ENCODE measurements around the gene MAP1LC3B.
"Not testable (repeated sequence)": the region's sequence is repeated elsewhere in the genome, so short reads cannot be mapped to it uniquely, and the experiment has no call there.

Gene MAP1LC3B

DNA sequence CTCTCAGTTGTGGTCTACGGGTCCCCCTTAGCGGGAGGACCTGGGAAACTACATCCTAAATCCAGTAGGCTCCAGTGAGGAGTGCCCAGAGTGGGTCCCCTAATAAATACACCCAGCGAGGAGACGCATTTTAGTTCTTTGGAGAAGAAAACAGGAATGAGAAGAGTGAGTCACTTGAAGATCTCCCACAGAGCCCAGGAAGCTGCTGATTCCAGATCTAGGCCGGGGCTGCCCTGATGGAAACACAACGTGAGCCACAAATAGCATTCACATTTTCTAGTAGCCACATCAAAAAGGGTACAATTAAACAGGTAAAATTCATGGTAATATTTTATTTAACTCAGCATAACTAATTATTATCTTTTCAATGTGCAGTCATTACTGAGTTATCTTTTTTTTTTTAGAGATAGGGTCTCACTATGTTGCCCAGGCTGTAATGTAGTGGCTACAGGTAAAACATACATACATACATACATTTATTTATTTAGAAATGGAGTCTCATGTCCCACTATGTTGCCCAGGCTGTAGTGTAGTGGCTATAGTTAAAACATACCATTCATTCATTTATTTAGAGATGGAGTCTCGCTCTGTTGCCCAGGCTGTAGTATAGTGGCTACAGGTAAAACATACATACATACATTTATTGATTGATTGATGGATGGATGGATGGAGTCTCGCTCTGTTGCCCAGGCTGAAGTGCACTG, 30.1 kb upstream of the MAP1LC3B start:
- DNase-seq = no peak

DNA sequence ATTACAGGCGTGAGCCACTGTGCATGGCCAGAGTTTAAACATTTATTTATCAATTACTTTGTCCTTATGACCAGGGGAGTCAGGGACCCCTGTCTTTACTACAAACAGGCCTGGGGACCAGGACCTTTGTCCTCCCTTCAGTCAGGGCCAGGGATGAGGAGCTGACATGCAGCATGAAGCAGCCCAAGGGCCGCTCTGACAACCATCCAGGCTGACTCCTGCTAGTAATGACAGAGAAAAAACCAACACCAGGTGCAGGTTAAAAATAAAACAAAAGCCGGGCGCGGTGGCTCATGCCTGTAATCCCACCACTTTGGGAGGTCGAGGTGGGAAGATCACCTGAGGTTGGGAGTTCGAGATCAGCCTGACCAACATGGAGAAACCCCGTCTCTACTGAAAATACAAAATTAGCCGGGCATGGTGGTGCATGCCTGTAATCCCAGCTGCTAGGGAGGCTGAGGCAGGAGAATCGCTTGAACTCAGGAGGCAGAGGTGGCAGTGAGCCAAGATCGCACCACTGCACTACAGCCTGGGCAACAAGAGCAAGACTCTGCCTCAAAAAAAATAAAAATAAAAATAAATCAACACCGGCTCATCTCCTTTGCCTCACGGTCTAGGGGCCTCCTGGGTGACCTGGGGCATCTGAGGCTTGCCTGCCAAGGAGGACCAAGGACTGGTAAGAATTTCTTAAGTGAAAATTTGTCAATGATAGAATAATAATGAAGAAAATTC, 29.1 kb upstream of the MAP1LC3B start:
- DNase-seq = not testable (repeated sequence)

DNA sequence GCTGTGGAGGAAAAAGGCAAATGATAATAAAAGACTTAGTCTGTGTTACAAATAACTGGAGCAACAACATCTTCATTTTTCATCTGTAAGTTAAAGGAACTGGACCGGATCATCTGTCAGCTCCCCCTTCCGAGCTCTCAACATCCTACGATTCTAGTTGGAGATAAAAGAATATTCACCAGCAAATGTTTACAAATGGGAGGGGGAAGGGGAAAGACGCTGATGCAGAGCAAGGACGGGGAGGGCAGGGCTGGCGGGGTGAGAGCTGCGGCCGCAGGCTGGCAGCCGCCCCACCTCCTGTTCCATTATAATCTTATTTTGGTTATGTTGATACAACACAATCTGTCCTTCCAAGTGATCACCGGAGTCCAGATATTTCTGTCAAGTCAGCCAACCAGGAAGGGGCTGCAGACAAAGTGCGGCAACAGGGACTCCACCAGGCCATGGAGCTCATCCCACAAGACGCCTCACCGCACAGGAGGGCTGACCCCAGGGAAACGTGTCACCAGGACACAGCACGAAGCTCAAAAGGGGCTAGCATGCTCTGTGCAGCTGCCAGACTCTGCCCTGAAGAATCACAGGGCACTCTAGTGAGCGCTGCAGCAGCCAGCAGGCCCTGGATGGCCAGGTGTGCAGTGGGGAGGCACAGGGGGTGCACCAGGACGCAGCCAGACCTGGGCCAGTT, 28.2 kb upstream of the MAP1LC3B start:
- DNase-seq = peak; percentile 71 to 97

DNA sequence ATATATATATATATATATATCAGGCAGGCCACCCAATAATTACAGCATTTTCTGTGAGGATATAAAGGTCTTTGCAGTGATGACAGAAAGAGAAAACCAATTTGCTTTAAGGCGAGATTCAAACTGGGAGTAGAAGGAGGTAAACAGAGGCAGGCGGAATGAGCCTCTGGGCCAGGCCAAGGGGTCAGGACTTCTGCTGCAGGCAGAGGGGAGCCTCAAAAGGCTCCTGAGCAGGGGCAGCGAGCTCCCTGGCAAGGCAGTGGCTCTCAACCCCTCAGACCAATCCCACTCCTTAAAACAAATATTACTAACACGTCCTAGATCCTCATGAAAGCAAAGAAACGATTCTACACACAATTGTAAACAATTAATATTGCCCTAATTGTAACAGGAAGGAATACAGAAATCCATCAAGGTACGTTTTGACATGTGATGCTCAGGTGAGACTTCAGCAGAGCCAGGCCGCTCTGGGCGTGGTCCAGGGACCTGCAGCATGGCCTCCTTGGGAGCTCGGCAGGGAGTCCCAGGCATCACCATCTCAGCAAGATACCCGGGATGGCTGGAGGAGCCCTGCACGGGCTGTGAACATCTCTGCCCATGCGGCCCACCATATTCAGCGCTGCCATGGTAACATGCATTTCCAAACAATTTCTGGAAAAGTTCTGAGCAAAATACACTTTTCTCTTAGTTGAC, 27.0 kb upstream of the MAP1LC3B start:
- no peak for DNase-seq

DNA sequence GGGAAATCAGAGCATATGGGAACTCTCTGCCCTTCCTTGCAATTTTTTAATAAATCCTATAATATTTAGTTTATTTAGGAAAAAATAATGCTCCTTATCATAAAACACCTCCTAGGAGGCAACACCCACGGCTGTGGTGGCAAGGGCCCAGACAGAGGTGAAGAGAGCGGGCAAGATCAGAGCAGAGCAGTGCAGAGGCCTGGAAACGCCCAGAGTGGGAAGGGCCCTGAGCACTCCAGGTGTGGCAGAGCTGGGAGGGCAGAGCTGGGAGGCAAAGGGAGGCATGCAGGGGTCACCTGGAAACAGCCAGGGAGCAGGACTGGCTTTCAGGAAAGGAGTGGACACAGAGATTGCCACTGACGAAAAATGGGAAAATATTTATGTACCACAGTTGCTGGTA, 25.8 kb upstream of the MAP1LC3B start:
- DNase-seq = no peak

DNA sequence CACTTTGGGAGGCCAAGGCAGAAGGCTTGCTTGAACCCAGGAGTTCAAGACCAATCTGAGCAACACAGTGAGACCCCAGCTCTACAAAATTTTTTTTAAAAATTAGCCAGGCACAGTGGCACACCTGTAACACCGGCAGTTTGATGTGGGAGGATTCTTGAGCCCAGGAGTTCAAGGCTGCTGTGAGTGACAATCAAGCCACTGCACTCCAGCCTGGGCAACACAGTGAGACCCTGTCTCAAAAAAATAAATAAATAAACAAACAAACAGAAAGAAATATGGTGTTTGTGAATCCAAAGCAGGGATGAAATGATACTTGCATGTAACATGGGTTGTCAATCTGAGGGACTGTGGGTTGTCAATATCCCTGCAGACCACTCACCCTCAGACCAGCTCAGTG, 25.2 kb upstream of the MAP1LC3B start:
- no peak for DNase-seq

DNA sequence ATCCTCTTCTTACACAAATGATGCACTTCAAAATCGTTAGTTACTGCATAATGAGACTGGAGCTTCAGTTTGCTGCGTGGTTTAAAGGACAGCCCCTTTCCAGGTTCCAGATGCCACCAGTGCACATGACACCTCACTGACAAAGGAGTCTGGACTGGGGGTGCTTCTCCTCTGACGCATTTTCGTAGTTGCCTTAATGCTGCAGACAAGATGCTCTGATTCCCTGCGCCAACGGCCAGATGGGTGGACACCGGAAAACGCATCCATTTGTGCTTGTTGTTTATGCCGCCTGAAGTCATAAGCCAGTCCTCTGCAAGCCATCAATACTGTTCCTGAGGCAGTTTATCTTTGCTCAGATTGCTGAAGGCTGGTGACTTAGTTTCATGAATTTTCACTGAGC, 24.6 kb upstream of the MAP1LC3B start:
- DNase-seq = peak in 1 of 2 experiments; percentile 34

DNA sequence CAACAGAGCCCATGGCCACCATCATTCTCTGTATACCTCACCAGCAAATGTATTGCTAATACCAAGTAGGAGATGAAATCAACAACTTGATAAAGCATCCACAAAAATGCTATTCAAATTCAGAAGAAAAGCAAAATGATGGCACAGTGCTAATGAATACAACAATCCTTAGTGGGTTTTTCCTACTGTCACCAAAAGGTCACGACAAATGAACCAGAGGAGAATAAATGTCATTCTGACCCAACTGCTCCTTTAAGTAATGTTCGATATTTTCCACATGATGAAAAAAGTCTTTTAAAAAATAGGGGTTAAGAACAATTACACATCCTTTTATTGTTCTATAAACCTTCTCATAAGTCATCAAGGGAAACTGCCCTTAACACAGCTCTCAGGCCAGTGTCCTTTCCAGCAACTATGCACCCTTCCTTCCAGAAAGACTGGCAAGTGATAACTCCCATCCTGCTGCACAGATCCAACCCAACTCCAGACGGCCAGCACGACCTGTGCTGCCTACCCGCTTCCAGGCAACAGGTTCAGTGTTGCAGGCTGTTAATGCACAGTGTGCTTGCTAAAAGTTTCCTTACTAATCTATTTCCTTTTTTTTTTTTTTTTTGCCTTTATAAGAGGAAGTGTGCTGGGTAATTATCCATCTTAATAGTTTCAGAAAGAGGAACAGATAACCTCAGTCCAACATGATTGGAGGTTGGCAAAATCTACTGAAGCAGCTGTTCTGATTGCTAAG, 23.9 kb upstream of the MAP1LC3B start:
- no peak for DNase-seq

DNA sequence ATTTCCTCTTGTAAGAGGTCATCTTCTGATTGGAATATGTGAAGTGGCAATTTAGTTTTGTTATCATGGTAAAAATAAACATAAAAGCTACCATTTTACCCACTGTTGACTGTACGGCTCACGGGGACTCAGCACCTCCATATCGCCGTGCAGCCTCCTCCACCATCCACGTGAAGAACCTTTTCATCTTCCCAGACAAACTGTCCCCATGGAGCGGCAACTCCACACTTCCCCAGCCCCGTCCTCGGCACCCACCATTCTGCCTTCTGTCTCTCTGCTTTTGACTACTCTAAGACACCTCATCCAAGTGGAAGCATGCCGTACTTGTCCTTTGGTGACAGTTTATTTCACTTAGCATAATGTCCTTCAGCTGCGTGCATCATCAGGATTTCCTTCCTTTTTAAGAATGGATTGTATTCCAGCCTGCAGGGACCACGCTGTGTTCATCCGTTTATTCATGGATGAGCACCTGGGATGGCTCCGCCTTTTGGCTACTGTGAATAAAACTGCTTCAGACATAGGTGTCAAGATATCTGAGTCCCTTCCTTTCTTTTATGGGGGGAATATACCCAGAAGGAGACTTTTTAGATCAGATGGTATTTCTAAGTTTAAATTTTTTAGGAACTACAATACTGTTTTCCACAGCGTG, 22.9 kb upstream of the MAP1LC3B start:
- DNase-seq = peak in 1 of 2 experiments; percentile 77

DNA sequence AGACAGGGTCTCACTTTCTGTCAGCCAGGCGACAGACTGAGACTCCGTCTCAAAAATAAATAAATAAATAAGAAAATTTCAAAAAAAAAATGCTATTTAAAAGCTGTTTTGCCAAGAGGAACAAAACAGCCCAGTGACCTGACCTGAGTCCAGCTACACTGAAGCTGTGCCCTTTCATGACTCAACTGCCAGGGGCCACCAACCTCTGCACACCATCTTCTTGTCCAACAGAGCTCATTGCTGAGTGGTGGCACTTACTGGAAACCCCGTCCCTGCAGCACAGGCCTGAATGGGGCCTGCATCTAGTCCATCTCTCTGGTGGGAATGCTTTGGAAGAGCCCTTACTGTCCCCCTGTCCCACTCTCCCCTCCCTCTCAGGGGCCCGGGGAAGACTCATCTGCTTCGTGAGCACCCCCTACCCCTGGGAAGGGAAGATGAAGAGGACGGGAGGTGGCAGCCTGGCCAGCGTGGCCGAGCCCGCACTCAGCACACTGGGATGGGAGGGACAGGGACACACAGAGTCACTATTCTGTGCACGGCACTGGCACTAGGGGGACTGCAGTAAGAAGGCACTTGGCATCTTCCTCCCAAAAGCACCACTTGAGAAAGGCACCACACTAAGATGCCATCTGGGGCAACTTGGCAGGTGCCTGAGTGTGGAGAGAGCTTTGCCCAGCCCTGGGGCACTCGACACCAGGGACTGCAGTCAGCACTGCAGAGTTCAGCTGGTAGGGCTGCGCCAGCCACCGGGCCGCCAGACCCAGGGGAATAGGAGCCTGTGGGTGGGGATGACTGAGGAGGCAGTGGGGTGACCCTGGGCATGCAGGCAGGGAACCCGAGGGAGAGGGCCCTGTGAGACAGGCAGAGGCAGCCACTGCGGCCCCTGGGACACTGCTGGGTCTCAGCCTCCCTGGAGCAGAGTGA, 22.1 kb upstream of the MAP1LC3B start:
- peak; percentile 67 to 83 for DNase-seq

DNA sequence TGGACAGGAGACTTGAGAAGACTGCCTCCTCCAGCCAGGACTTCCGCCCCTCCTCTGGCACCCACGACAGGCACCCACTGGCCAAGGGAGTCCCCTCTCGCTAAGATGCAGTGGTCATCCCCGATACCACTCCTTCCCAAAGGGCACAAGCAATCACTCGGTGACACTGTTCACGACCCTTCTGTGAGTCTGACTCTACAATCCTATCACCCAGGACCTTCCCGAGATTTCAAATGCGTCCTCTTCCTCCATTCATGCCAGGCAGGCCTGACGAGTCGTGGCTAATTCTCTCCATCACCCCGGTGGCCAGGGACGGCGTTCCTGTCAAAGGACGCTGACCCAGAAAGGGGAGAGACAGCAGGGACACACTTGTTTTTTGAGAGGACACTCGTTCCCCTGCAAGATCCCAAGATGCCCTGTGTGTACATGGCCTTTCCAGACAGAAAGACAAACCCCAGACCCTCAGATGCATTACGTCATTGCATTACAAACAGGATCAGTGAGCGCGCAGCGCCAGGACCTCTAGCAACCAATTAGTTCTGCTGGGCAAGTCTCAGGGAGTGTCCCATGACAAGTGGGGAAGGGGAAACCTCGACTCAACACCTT, 20.8 kb upstream of the MAP1LC3B start:
- no peak for DNase-seq

DNA sequence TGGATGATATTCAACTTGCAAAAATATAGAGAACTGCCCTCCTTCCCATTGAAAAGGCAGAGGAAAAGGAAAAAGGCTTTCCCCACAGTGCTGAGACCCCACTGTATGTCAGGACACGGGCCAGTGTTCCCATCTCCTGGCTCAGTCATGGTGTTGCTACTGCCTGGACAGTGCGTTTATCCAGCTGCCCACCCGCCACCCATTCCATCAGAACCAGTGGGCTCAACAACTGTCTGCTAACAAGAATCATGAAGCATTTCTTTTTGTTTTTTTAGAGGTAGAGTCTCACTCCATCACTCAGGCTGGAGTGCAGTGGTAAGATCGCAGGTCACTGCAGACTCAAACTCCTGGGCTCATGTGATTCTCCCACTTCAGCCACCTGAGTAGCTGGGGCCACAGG, 19.8 kb upstream of the MAP1LC3B start:
- no peak for DNase-seq

DNA sequence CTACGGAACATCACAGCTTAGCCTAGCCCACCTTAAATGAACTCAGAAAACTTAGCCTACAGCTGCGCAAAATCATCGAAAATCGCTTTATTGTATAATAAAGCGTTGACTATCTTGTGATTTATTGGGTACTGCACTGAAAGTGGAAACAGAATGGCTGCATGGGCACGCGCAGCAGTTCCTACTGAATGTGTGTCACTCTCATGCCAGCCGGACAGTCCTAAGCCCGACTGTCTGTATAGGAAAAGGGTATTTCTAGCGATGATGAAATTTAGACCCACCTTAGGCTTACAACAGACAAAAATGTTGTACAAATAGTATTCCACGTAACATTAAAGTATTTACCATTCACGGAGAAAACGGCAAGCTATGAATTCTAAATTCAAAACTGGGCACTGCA, 17.8 kb upstream of the MAP1LC3B start:
- no peak for DNase-seq

DNA sequence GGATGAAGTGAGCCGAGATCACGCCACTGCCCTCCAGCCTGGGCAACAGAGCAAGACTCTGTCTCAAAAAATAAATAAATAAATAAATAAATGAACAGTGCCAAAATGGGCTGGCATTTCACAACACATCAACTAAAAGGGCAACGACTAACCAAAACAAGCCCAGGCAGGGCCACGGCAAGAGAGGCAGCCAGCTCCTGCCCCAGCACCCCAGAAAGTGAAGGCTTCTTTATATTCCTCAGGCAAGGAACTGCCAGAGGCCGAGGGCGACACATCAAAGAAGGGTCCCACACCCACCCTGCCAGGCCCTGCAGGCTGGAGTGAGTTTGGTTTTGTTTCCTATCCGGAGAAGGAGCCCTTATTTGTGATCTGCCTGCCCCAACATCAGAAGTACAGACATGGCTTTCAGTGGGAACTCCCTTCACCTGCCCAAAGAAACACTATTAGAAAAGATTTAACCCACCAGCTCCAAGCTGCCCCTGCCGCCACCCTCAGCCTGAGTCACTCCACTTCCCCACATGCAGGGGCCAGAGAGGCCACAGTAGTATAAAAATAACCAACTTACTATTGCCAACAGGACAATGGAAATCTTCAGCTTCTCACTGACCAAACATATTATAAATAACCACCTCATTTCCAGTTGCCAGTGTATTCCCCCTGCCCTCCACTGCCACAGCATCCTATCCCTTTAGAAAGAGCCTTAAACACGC, 16.6 kb upstream of the MAP1LC3B start:
- DNase-seq = no peak

DNA sequence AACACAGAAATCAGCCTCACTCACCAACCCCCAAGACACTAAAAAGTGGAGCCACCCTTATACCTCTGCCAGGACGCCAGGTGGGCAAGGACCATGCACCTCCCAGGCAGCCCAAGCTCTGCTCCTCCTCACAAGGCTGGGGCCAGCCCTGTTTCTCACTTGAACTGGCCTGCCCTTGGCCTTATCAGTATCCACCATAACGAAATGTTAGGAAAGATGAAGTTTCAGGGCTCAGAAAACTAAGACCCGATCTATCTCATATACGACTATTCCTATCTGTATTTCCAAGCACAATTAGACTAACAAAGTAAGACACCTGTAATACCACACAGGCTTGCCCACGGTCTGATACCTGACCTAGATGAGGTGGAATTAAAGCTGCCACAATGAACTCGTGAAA, 15.5 kb upstream of the MAP1LC3B start:
- no peak for DNase-seq

DNA sequence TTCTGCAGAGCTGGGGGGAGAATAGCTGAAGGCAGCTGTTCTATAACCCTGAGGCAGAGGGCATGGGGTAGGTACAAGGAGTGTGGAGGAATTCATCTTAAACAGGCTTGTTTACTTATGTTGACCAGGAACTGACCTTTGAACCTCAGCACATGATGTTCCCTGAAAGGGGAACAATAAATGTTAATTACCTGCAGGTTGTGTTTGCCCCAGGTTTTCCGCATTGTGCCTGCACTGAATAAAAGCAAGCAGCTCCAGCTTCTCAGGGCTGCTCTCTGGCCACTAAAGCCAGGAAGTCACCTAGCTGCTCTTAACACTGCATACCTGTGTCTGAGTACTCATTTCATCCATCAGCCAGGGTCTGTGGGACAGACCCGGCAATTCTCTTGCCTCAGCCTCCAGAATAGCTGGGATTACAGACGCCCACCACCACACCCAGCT, 12.8 kb upstream of the MAP1LC3B start:
- DNase-seq = not testable (repeated sequence)

DNA sequence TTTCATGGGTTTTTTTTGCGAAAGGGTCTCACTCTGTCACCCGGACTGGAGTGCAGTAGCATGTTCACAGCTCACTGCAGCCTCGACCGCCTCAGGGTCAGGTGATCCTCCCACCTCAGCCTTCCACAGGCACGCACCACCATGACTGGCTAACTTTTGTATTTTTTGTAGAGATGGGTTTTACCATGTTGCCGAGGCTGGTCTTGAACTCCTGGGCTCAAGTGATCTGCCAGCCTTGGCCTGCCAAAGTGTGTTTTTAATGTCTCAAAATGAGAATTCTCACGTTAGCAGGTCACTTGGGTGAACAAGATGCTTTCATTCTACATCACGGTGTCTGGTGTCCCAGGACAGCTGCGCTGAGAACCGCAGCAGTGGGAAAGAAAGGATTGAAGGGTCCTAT, 11.7 kb upstream of the MAP1LC3B start:
- no peak for DNase-seq

DNA sequence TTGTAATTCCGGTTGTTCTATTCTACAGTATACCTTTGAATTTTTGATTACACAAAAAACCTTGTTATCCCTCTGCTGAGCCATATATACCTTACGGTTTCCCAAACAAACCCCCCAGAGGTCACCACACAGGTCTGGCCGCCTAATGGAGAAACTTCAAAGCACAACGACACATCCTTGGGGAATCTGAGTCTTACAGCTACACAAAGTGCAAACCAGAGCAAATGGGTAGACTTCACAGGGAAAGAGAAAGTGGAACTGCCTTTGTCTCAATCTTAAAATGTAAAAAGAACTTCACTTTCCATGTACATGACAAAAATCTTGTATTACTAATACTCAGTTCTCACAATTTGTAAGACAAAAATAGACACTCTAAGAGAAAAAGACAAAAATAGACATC, 11.3 kb upstream of the MAP1LC3B start:
- no peak for DNase-seq

DNA sequence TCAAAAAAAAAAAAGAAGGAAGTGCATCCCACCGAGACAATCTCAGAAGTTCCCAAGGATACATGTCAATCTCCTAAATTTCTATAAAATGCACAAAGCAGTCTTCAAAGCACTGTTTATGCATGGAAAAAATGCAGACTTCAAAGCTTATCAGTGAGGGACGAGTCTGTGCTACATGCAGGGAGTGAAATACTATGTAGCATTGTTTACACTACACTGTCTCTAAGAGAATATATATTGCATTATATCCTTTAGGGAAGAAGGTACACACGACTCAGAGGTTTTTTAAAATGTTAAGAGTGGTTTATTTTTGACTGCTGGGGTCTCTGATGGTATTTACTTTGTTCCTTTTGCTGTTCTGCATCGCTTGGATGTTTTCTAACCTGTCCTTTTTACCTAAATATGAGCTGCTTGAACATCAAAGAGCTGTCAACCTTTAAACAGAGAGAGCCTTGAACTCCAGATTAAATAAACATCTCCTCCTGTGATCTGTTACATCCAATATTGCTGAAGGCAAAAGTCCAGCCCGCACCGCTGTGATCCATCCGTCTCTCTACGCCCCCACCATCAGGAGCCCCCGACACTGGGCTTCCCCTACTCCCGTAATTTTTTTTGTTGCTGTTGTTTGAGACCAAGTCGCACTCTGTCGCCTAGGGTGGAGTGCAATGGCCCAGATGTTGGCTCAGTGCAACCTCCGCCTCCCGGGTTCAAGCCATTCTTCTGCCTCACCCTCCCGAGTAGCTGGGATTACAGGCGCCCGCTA, 9.9 kb upstream of the MAP1LC3B start:
- DNase-seq = no peak

All from cerebellar nuclear complex (tissue), 1 donor.